SK-MEL-5 (cell line): Measurements from ENCODE around the gene STAB2. TPM values are rescaled to one million over a fixed set of nuclear protein-coding genes. Genes with fewer than 3 reads are reported as not detected.
A peak's percentile ranks its signal among the peaks of the same experiment; 100 is the strongest.

Experiments
- DNase-seq: peaks from one replicate; pipeline ENCODE4 v3.0.0-alpha.2; 2016; ENCODE audit warnings: low read depth, low spot score
- in situ Hi-C: cut with HindIII; loops from 2 replicates; pipeline ENCODE4 v1.10.0; 2016; ENCODE audit warnings: low sequenced_read_pairs, high pct_unique_total_duplicates, low pct_unique_long_range_greater_than_20kb
- total RNA-seq: library from RNA; depleted of rRNA; stranded (reverse); fragments of >200 nt; shearing (Covaris generic); gene quantifications from 2 replicates; pipeline ENCODE4 v1.2.3, GENCODE V29; 2014

STAB2 gene
- total RNA-seq, 1 experiment from 2014 or later: not detected

- in situ Hi-C loops: no loop called here
- no peak for DNase-seq
Measured at GRCh38 chr12:103755425-103755824, 168.4 kb downstream of the STAB2 start.

DNA sequence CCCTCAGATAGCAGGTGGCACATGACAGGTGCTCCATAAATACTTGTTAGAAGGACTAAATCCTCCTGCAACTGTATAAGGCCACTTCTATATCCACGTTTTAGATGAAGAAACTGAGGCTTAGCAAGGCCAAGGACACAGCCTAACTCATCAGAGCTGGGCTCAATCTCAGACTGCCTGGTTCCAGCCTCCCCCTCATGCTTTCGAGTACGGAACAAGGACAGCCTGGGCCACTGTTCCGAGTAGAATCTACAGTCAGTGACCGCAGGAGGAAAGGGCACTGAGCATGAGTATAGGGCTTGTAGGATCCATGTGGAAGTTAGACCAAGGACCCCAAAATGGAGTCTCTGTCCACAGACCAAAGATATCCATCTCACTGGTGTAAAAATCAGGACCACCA lies 169.4 kb downstream of the STAB2 start:
- in situ Hi-C loops: no loop called here
- DNase-seq: no peak

DNA sequence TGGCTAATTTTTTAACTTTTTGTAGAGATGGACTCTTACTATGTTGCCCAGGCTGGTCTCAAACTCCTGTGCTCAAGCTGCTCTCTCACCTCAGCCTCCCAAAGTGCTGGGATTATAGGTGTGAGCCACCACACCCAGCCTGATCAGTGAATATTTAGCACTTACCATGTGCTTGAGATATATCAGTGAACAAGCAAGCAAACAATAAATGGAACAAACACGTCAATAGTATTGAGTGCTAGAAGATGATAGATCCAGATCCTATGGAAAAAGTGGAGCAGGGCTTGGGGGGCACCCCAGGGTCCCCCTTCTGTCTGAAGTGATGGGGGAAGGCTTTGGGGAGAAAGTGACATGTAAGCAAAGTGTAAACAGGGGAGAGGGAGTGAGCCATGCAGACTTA lies 170.2 kb downstream of the STAB2 start:
- no peak for DNase-seq

DNA sequence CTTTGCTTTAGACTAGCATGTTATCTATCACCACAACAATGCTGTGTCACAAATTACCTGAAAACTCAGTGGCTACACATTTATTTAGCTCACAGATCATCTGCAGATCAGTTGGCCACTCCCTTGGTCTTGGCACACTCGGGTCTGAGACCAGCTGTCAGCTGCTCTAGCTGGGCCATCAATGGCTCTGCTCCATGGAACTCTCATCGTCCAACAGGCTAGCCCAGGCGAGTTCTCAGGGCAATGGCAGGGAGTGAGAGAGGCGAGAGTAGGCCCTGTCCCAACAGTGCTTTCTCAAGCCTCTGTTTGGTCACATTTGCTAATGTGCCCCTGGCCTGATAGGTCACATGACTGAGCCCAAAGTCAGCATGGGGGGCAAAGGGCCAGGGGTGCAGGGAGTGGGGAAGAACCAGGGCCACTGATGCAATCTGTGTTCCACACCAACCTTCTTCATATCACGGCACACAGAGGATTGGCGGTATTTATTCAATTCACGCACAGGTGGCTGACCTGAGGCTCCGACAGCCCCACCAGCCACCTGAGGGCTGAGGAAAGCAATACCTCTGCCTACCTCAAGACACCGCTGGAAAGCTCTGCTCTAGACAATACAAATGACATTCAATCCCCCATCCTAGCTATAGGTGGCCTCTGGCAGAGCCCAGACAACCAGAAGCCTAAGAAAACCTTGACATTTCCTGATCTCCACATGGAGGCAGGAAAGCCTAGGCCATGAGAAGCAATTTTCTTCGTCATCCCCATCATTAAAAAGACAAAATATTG lies 171.4 kb downstream of the STAB2 start:
- no peak for DNase-seq
- in situ Hi-C loops: no loop called here

More for the DNA sequence above, 170.2 kb downstream of the STAB2 start:
- in situ Hi-C loops: no loop called here

DNA sequence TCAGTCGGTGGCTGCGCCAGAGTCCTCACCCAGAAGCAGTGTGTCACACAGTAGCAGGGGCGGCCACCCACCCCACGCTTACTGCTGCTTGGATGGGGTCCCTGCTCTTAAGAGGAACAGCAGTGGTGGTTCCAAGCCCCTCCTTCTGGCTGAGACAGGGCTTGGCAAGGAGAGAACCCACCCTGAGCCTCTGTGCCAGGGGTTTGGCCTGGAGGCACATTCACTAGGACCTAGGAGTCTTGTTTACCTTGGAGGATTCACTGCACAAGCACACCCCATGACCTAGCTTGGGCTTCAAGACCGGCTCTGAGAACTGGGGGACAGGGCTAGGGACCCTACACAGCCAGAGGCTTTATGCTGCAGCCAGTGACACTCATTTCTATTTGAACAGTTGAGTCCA lies 175.4 kb downstream of the STAB2 start:
- in situ Hi-C loops: no loop called here
- DNase-seq: no peak

GRCh38 chr12:103765322-103765721 lies 178.2 kb downstream of the STAB2 start:
- in situ Hi-C loops: no loop called here
- no peak for DNase-seq

- in situ Hi-C loops: no loop called here
- no peak for DNase-seq
Measured at GRCh38 chr12:103766028-103766427, 179.0 kb downstream of the STAB2 start.

DNA sequence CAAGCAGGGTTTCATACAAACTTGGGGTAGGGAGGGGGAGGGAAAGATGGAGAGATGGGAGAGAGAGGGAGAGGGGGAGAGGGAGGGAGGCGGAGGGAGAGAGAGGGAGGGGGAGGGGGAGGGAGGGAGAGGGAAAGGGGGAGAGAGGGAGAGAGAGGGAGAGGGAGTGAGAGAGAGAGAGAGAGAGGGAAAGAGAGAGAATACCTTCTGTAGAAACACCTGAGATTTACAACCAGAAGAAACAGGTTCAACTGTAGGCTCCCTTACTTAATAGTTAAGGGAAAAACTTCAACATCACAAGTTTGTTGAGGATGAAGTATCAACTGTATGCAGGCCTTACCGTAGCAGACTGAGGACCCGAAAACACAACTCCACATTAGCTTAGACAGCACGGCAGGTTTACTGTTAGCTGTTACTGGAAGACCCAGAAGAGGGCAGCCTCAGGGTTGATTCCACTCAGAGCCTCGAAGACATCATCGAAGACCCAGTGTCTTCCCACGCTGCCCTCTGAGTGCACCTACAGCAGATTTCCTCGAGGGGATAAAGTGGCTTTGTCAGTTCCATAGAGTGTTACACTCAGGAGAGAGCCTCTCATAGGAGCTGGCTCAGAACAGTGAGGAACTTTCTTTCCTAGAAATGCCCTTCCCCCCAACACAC lies 181.5 kb downstream of the STAB2 start:
- DNase-seq: peak; percentile 67
- in situ Hi-C loops: no loop called here

DNA sequence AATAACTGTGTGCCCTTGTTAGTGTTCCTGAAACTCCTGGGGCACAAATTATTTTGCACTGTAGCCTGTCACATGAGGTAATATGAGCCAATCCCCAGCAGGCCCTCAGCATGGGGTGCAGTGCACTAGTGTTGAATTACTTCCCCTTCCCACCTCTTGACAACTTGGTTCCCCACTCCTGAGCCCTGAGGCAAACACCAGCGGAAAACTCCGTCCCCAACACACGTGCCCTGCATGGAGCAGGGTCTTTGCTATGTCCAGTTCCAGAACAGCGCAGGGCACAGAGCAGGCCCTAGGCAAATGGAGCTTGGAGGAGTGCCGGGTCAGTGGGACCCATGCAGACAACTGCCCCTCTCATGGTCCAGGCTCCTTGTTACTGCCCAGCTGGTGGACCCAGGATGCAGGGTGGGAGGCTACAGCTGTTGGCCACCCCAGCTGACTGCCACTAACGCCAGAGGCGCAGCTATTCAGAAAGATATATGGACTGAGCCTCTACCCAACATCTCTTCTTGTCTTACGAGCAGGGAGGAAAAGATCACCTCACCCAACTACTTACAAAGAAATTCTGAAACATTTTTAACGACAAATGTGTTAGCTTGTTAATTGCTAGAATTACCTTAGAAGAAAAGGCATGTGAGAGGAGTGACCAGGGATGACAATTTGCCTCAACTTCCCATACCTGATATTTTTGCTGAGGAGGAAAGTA lies 182.3 kb downstream of the STAB2 start:
- in situ Hi-C loops: no loop called here
- DNase-seq: peak; percentile 26

- DNase-seq: peak; percentile 76
- in situ Hi-C loops: no loop called here
Measured at GRCh38 chr12:103771466-103771865, 184.4 kb downstream of the STAB2 start.

- in situ Hi-C loops: no loop called here
- DNase-seq: no peak
Measured at GRCh38 chr12:103772367-103773108, 185.5 kb downstream of the STAB2 start.

DNA sequence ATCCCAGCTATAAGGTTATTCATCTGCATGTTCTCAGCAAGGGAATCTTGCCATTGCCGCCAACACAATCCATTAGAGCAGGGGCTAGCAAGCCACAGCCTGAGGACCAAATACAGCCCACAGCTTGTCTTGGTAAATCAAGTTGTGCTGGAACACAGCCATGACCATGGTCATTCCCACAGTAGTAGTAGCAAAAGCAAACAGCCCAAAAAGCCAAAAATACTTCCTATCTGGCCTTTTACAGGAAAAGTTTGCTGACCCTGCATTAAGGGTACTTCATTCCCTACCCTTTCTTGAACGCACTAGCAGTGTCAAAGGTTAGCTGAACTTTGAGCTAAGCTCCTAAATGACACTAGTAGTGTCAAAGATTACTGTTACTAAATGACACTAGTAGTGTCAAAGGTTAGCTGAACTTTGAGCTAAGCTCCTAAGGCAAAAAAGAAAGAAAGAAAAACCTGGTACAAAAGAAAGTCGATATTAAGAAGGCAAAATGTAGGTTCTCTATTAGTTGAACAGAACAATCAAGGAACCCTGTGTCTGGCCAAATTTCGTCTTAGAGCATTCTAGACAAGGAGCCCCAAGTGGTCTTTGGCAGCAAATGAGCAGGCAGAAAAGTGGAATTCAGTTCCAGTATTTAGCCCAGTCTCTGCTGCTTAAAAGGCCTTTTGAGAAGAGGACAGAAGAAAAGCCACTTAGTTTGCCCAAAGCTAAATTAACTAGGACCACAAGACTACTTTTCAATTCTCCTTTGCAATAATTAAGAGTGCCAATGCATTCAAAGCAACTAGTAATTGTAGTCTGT lies 186.2 kb downstream of the STAB2 start:
- in situ Hi-C loops: no loop called here
- peak; percentile 47 for DNase-seq

DNA sequence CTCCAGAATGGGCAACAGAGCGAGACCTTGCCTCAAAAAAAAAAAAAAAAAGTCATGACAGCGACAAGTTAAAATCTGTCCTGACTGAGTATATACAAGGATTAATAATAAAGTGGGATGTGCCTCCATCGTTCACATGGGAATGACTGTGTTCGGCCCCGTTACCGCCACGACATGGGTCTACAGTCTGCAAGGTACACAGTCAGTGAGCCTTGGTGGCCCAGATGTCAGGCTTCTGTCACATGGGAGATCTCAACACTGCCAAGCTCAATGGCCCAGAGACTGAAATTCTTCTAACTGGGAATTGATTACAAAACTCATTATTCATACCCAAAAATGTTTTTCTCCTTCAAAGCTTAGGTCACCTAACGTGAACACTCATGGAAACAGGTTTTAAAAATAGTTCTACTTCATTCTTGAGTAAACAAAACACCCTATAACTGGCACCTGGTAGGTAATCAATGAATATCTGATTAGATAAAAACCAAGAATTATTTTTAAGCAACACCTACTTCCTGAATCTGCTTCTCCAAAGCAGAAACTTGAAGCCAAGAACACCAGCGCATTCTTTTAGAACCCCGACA lies 188.0 kb downstream of the STAB2 start:
- no peak for DNase-seq
- in situ Hi-C loops: no loop called here

GRCh38 chr12:103778781-103779180 lies 191.7 kb downstream of the STAB2 start:
- in situ Hi-C loops: no loop called here

DNA sequence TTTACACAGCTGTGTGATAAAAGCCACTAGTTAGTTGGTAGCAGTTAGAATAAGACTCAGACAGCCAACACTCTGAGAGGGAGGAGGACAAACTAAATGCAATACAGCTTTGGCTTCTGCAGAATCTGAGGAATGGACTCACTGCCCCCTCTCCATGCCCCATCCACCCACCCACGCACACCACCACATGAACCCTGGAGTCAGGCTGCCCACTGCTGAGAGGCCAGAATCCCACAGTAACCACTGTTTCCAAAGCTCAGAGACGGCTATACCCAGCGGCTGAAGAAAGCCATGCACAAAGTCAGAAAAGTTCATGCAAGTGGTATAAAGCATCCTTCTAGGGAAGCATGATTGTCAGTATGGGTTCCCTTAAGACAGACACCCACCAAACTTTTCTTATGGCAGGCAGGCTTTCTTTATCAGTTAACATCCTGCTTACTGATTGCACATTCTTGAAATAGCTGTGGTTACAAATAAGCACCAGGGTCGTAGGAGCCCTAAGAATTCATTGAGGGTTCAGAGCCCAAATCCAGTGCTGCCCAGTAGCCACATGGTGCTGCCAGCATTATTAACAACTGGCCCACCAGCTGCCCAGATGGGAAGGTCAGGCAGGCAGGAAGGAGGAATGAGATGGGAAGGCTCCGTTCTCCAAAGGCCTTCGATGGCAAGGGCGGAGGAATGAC lies 192.5 kb downstream of the STAB2 start:
- no peak for DNase-seq
- in situ Hi-C loops: no loop called here

More at GRCh38 chr12:103778781-103779180, 191.7 kb downstream of the STAB2 start:
- no peak for DNase-seq

- no peak for DNase-seq
- in situ Hi-C loops: no loop called here
Measured at GRCh38 chr12:103780093-103780440, 193.0 kb downstream of the STAB2 start.
